C1 segment of cervical spinal cord (tissue), 14 donors: ENCODE data around the gene RBPJL.
A peak's percentile ranks its signal among the peaks of the same experiment; 100 is the strongest.
"Not testable (repeated sequence)": the region's sequence is repeated elsewhere in the genome, so short reads cannot be mapped to it uniquely, and the experiment has no call there.

Experiments used
- DNase-seq, 14 donors: peaks; one replicate each; lab custom pipeline; 2025; lab: John Stamatoyannopoulos, UW

The RBPJL gene

DNA sequence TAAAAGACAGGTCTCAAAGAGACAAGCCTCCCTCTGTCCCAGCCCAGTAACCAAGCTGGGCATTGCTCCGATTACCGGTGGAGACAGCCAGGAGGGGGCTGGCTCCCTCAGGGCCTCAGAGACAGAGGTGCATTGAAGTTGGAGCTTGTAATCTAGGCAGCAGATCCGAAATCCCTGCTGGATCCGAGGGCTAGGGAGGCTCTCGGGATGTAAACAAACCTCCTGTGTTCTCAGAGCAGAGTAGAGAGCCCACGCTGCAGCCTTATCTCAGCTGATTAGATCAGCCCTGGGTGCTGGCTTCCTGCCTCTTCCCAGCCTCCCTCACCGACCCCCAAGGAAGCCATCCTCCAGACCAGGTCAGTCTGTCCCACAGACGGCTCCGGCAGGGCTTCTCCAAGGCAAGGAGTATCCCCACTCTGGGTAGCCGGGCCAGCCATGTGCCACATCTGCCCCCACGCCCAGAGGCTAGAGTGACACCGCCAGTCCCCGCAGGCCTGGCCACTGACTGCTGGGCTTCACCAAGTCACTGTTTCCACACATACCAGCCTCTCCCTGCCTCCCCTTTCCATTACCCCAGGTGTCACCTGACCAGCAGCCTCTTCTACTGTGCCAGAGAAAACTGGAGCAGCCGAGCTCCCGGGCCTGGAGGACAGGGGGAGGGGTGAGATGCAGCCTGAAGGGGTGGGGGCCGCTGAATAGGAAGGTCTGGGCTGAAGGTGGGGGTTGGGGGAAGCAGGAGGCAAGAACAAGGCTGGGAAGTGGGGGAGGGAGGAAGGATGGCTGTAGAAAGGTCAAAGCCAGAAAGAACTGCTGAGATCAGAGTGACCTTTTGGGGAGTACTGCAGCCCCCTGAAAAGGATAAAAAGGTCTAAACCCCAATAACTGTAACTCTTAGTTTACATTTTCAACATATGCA, 35.6 kb downstream of the RBPJL start:
- peak in 11 of 14 donors; percentile 21 to 76 (median 60) for DNase-seq

DNA sequence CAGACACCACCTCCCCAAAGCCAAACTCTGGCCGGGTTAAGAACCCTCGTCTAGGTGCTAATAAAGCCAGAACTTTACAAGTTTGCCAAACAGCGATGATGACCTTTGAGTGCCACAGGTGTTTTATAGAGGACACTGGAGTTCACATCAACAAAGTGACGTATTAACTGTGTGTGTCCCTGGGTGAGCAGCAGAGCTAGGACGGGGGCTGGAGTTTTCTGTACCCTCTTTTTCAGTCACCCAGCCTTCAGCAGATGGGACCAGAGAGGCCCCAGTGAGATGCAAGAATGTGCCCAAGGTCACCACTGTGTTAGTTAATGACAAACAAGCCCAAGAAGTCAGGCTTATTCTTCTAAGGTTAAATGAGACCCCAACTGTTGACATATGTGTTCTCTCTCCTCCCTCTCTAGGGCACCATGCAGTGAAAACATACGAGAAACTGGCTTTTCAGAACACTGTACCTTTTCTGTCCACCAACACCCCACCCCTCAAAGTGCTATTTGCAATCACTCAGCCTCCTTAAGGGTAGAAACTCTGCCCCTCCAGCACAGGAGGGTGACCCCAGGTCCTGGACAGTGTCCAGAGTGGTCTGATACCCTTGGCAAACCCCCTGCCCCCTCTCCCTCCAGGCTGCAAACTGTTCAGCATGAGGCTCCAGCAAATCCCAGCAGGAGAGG, 36.4 kb downstream of the RBPJL start:
- DNase-seq = no peak

DNA sequence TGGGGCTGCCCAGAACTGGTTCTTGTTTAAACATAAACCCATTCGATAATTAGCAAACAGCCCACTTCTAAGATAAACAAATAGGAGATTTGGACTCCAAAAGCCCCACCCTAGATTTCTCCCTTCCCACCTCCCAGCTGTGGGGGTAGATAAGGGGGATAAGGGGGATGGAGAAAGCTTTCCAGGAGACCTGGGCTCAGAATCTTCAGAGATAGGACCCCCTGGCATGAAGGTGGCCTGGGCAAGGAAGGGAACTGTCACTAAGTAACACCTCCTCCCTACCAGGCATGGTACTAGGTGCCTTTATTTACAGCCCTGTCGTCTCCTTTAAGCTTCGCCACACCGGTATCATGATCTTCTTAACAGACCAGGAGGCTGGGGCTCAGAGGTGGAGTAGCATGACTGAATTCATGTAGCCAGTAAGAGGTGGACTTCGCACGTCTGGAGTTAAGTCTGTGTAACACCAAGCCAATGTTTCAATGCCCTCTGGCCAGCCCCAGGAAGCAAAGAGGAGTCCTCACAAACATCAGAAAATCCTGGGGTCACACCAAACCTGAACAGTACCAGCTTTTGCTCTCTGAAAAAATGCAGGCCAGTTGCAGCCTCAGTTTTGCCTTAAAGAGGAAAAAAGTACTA, 37.0 kb downstream of the RBPJL start:
- DNase-seq = no peak

DNA sequence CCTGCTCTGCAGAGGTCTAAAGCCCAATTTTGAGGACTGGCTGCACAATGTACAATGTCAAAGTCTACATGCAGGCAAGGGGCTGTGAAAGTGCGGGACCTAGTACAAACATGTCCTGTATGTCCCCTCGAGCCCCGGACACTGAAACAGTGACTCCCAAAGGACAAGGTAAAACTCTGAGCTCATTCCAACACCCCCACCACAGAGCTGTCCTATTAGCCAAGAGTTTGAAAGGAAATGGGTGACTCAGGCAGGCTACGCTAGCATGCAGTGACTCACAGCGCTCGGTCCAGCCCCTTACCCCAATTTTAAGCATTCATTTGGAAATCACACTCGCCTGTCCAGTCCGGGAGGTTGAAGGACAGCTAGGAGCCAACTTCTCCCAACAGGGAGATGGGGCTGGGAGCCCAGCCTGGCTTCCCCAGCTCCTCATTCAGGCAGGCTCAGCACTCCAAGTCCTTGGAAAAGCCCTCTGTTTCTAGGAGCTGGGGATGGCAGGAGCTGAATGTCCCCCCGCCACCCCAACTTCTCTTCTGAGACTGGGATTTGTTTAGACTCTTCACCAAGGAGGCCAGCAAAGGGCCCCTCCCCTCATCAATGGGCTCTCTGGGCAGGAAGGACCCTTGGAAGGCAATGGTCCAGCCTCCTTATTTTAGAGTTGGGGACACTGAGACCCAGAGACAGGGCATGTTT, 37.7 kb downstream of the RBPJL start:
- peak in 10 of 14 donors; percentile 9 to 80 (median 56) for DNase-seq

DNA sequence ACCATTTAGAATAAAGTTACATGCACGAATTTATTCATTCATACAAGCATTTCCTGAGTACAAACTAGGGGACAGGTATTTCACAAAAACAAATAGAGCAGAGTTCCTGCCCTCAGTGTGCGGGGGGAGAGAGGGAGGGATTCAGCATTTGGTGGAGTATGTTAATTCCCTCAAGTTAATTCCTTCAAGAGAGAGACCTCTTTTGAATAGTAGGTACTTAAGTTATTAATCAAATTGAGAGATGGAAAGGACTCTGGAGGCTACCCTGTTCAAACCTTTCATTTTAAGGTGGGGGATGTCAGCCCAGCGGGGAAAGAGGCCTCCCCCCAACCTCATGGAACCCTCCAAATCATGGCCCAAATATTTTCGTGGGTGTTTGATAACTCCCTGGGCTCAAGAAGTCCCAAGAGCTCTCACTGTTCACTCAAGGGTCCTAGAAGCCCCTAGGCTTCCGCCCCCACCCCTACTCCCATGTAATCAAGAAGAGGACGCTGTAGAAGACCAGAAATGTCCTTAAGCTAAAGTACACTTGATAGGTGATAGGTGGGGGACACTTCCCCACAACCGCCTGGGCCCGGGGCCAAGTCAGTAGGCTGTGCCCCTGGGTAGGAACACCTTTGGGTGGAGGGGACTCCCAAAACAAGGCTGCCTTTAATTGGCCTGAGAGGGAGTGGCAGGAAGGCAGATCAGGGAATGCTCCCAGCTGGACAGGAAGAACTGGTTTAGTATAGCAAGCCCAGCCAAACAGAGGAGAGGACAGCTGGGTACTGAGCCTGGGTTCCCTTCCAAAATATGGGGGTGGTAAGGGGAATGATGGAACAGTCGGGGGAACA, 38.7 kb downstream of the RBPJL start:
- peak in 1 of 14 donors; percentile 9 for DNase-seq

DNA sequence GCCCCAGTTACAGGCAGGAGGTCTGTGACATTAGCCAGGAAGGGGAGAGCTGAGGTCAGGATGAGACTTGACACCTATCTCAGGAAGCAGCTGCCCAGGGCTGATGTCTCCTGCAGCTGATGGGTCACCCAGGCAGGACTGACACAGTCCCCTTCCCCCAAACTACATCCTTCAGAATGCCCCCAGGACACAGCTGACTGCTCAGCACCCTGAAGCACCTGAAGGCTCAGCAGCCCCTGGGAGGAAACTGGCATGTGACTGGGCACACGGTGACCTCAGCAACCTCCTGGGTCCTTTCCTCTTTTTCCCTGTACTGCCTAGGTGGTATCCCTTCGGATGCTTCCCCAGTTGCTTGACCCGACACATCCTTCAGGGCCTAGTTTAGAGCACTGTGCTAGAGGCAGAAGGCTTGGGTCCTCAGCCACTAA, 39.7 kb downstream of the RBPJL start:
- DNase-seq = no peak

DNA sequence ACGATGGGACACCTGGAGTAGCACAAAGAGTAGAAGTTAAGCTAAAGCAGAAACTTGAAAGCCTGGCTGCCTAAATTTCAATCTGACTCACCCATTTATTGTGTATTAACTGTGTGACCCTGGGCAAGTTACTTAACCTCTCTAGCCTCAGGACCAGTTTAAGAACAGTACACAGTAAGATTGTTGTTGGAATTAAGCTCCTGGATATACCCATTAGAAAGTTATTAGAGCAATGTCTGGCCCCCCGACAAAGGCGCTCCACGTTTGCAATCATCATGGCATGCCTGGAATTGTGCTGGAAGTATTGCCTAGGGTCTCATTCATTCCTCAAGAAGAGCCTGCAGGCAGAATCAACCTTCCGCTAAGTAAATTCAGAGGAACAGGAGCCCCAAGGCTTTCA, 40.2 kb downstream of the RBPJL start:
- DNase-seq = no peak

DNA sequence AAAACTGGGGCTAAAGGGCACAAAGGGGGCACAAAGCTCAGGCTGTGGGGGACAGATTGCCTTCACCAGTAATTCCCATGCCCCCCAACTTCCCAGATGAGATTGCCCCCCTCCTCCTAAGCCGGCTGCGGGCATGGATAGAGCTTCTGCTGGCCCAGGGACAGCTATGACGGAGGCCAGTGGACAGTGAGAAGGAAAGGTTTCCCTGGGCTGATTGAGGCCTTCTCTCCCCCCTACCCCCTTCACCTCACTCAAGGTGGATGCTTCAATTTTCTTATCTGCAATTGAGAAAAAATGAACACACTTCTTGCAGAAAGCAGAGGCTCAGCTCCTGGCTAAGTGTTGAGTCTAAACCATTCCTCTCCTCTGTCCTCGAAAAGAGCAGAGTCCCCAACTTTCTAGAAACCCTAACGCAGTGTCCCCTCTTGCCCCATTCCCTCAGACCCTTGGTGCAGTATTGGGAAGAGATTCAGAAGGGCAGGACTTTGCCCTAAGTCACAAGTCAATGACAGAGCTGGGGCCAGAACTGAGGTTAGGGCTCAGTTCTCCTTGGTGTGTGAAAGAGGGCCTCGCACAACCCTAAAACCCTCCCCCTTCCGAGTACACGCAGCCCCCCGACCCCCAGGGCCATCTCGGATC, 40.8 kb downstream of the RBPJL start:
- no peak for DNase-seq

DNA sequence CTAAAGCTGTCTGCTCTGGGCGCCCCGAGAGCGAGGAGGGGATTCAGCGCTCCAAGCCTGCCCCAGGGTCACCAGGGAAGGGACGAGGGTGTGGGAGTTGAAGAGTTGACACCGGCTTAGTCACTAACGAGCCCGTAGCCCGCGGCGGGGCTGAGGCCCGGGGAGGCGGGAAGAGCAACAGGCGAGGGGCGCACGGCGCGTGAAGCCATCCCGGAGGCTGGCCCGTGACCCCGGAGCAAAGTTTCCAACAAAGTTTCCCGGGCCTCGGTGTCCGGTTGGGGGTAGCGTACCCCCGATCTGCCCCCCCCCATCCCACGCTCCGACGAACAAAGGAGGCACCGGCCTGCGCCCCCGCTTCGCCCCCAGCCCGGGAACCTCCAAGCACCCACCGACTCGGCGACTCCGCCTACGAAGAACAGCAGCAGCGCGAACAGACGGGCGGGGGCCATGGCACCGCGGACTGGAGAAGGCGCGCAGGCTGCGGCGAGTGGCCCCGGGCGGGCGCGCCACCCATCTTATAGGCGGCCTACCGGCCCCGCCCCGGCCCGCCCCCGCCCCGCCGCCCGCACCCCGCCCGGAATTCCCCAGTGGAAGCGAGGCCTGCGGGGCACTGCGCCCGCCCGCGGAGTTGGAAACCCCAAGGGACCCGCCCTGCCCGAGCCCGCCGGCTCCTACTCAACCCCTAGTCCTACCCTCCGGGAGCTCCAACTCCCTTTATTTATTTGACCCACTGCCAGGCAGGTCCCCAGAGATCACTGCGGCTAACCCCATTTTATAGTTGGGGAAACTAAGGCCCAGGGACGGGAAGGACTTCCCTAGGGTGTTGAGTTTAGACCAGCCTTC, 41.5 kb downstream of the RBPJL start, which contains the start of gene SDC4:
Gene SDC4 (minus strand): TSS at position 489 of the 843 bp plus-strand sequence. CDS start 40 bp downstream, at position 449.
- DNase-seq = peak in 6 of 14 donors; percentile 14 to 64 (median 24)

DNA sequence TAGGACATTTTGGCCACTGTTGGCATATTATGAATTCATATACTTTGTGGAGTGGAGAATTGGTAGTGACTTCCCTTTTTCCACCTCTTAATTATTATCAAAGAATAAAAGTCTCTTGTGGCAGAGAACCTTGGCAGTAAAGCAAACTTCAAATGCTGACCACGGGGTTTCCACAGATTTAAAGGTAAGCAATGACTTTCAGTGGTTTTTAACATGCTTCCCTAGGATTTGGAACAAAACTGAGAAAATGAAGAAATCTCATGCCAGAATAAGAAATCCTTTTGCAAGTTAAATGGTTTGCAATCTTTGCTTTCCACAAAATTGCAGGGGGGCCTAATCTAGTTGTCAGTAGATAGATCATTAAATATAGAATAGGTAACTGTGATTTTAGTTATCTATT, 43.6 kb downstream of the RBPJL start:
- no peak for DNase-seq

DNA sequence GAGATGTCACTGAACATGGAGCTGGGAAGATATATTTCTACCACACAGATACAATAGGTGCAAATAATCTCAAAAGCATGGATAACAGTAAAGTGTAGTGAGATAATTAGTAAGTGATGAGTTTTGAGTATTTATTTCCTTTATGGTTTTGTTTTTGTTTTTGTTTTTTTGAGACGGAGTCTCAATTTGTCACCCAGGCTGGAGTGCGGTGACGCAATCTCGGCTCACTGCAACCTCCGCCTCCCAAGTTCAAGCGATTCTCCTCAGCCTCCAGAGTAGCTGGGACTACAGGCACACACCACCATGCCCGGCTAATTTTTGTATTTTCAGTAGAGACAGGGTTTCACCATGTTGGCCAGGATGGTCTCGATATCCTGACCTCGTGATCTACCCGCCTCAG, 44.2 kb downstream of the RBPJL start:
- DNase-seq = not testable (repeated sequence)

DNA sequence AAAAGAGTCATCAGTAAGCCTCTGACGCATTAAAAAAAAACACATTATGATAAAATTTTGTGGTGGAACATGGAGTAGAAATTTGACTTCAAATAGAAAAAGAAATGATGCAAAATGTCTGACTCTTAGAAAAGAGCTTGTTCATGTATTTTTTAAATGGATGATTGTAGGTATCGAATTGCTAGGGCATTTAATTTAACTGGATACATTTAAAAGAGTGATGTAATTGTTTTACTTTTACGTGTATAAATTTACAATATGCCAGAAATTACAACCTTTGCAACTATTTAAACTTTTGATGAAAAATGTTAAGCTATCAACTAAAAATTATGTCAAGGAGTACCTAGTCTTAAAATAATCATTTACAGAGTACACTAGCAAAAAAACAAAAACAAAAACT, 46.1 kb downstream of the RBPJL start:
- DNase-seq = no peak

DNA sequence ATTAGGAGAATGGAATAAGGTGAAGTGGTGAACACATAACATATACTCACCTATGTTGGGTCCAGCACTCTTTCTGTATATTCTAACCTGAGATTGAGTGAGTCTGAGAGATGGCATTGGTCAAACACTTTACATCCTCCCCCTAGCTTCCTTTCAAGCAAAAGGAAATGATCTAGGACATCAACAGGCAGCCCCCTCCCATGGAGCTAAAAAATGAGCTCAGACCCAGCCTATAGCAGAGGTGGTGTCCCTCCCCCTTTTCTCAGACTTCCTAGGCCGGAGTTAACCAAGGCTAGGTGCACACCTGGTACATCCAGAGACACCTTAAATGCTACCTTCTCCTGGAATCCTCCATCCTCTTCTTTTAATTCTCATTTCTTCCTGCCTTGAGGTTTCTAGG, 47.1 kb downstream of the RBPJL start:
- no peak for DNase-seq

DNA sequence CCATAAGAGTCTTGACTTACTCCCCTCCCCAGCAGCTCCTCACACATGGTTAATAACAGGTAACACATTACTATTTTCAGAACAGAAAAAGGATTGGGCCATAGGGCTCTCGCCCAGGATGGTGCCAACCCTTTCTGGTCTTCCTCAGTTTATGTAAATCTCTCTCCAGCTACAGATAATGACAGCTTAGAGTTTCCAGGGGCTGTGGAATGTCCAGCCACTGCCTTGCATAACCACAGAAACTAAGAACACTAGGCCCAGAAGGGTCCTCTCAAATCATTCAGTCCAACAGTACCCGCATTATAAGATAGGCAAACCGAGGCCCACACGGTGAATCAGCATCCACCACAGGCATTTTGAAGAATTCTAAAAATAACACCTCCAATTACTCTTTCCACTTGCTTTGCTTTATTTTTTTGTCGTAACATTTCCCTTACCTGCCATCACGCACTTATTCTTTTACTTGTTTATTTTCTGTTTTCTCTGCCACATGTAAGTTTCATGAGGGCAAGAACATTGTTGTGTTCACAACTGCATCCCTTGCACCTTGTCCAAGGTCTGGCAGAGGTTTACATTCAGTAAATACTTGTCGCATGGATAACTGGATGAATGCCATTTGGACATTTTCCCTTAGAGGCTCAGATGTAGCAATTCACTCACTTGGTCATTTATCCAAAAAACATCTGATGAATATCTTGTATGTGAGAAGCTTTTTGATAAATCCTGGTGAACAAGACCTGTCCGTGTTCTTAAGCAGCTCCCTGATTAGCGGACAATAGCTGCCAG, 48.0 kb downstream of the RBPJL start:
- DNase-seq = peak in 1 of 14 donors; percentile 11

DNA sequence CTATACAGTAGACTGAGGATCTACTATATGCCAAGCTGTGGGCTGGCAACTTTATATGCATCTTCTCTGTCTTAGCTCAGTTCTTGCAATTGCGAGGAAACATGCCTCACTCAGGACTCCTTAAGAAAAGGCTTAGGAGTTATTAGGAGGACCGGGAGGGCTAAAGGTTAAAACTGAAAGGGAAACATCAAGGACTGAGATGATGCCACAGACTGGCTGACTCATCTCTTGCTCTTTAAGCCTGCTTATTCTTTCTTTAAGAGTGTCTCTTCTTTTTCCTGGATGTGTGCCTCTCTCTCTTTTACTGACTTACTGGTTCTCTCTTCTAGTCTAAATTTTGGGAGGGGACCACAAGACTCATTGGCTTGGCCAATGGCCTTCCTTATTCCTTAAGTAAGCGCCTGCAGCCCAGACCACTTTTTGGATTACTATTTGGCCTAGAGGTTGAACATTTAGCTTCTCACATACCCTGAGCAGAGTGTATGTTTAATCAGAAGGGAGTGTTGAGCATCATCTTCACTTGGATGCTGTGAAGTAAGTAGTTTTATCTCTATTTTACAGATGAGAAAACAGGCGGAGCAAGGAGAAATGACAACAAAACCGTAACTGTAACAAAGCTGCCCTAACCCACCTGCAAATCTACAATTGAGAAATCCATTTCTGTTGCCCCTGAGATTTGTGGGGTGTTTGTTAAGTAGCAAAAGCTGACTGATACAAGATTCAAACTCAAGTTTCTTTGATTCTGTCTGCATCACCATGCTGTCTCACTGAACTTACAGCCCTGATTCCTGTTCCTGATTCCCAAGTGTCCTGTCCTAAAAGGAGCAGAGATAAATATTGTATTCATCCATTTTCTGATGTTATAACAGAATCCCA, 48.8 kb downstream of the RBPJL start:
- DNase-seq = no peak

DNA sequence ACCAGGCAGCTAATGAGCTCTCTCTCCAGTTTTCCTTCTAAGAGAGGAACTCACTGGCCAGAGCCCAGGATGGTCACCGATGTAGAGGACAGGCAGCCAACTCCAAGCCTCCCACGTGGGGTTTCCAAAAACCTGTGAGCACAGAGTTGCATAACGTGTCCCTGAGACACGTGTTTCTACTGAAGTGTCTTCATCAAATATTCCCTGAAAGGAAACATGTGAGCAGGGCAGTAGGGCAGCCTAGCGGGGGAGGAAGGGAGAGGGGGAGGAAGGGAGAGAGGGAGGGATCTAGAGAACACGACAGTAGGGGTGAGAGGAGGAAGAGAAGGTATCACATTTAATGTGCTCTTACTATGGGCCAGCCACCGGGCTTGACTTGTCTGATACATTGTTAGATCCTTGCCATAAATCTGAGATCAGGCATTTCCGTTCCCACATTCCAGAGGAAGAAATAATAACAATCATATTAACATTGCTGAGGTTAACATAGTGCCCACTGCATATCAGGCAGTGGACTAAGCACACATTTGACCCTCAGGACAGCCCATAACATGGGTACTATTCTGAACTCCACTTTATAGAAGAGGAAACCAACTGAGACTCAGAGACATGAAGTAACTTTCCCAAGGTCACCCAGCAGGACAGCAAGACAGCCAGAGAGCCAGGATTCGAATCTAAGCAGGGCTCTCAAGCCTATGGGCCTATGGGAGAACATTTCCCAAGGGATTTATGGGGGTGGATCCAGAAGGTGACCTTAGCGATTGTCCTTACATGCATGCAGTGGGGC, 51.8 kb downstream of the RBPJL start:
- DNase-seq = peak in 12 of 14 donors; percentile 20 to 94 (median 60)

DNA sequence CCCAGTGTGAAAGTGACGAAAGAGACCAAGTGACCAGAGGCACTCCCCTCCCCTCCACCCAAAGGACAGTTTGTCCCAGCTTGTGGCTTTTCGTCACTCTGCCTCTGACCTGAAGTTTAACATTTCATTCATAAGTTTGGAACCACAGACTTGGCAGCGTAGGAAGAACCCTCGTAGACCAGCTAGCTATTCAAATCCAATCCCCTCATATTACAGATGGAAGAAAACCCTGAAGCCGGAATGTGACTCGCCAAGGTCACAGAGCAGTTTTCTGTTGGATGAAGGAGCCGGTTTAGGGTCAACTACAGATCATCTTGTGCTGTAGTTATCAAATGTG, 52.4 kb downstream of the RBPJL start:
- no peak for DNase-seq
